ENCODE measurements around the gene ADORA1.

Gene ADORA1

DNA sequence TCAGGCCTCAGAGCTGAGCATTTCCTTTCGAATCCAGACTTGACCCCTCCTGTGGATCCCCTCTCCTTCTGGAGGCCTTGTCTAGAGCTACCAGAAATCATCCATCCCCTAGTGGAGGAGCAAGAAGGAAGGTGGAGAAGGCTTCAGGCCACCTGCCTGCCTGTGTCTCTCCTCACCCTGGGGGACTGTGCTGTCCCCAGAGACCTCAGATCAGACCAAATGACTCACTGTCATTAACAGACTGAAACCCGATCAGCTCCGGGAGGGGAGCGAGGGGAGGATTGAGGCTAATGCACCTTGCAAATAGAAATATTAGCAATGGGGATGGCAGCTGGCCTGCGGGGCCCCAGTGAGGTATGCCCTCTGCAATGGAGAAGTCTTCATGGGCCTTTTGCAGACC lies 46.0 kb downstream of the ADORA1 start:
- H3K27ac ChIP-seq, result no peak overlapping the region
- TF ChIP-seq CTCF (conservative IDR thresholded peaks at IDR 0.05) (no peak), ZFX (IDR thresholded peaks at IDR 0.05) (no peak)

DNA sequence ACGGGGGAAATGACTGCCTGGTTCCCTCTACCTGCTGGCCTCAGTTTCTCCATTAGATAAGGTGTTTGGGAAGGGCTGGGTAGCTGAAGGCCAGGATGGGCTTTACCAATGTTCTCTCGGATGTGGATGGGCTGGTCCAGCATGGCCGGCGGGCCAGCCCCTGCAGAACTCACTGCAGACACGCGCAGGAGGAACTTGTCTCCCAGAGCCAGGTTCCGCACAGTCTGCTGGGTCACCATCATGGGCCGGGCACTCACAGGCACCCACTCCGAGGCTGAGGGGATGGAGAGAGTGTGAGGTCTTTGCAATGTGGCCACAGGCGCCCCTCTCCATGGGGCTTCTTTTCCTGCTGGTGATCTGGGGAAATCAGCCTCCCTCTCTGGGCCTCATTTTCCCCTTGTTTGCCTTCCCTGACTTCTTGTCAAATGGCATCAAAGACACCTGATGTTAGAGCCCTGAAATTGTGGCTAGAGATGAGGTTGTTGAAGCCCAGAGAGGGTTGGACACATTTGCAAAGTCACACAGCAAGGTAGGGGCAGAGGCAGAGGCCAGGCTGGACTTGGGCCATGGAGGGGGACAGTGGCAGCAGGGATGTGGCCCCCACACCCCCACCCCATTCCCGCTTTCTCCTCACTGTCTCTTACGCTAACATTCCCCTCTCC lies 46.9 kb downstream of the ADORA1 start:
- no peak overlapping the region for H3K27ac ChIP-seq
- TF ChIP-seq CTCF (conservative IDR thresholded peaks at IDR 0.05) (no peak), ZFX (IDR thresholded peaks at IDR 0.05) (no peak)

DNA sequence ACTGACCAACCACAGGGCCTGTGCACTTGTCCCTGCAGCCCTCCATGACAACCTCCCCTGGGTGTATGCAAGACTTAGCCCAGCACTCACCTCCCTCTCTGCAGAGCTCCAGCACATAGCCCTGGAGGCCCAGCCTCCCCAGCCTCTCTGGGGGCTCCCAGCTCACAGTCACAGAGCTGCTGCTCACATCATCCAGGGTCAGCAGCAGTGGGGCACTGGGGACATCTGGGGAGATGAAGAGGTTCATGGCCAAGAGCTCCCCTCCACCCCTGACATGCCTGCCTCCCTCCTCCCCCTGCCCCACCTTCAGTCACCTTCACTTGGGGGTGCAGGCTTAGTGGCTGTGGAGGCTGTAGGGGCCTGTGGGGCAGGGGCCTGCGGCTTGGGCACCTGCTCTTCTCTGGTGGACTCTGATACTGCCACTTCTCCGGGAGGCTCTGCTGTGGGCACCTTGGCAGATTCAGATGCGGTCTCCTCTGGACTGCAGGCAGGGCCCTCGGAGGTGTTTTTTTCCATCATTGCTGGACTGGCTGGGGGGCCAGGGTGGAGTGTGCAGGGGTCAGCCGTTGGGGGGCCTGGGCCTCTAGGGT lies 47.8 kb downstream of the ADORA1 start, which contains the start of gene MYBPH:
TSS of gene MYBPH (minus strand) at position 590 of the 590 bp plus-strand sequence. CDS start at position 519, 71 bp downstream.
- no peak for TF ChIP-seq CTCF (conservative IDR thresholded peaks at IDR 0.05)
- no peak within 1 kb of the TSS for H3K27ac ChIP-seq

- TF ChIP-seq ZFX (IDR thresholded peaks at IDR 0.05), result no peak
- TF ChIP-seq CTCF (conservative IDR thresholded peaks at IDR 0.05), result no peak
- H3K27ac ChIP-seq, result no peak overlapping the region
Observed at GRCh38 chr1:203175827-203176241, 48.3 kb downstream of the ADORA1 start.

GRCh38 chr1:203176273-203177035 lies 48.9 kb downstream of the ADORA1 start:
- no peak for TF ChIP-seq CTCF (conservative IDR thresholded peaks at IDR 0.05)
- TF ChIP-seq ZFX (IDR thresholded peaks at IDR 0.05), result no peak
- no peak overlapping the region for H3K27ac ChIP-seq

DNA sequence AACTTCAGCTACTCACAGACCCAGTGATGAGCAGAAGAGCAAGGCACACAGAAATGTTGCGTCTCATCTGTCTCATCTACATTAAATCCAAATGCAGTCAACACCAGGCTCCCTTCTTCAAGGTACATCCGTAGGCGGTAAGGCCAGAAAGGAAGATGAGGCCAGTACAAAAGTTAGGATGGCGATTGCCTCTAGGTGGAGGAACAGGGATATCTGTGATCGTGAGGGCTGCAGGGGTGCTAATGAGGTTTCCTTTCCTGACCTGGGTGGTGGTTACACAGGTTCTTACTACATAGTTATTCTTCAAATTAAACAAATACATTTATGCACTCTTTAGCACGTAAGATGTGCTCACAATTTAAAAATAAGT lies 49.5 kb downstream of the ADORA1 start:
- TF ChIP-seq ZFX (IDR thresholded peaks at IDR 0.05) (no peak), CTCF (conservative IDR thresholded peaks at IDR 0.05) (no peak)
- no peak overlapping the region for H3K27ac ChIP-seq

- TF ChIP-seq CTCF (conservative IDR thresholded peaks at IDR 0.05) (no peak), ZFX (IDR thresholded peaks at IDR 0.05) (no peak)
- no peak overlapping the region for H3K27ac ChIP-seq
Observed at GRCh38 chr1:203177470-203178039, 50.0 kb downstream of the ADORA1 start.
